ENCODE results near the gene ZEB2. TPM values are rescaled to one million over a fixed set of nuclear protein-coding genes. Genes with fewer than 3 reads are reported as not detected.

Gene ZEB2
- total RNA-seq, 2 experiments from 2014 or later = 9.0 to 10.5 TPM

DNA sequence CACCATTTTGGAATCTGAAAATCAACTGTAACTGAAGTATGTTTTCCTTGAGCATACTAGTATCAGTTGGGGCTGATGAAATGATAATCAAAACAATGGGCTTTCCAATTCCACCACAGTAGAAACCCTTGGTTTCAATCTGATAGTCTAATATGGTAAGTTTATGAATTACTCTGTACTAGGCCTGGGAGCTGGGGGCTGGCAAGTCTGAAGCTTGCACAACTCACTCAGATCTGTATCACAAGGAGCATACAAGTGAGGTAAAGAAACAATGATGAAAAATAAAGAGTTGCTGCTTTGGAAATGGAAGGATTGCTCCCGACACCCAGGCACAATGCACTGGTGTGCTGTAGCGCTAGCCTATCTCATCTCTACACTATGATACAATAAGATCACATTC lies 19.4 kb downstream of the ZEB2 start:
- peaks cover 8% of the 10 kb centered on the region for H3K27me3 Mint-ChIP-seq
- no peak overlapping the region for H3K27ac Mint-ChIP-seq
- peaks cover 12% of the 10 kb centered on the region for H3K4me1 Mint-ChIP-seq
- no peak overlapping the region for H3K4me3 Mint-ChIP-seq
- no peaks in the 10 kb centered on the region for H3K9me3 Mint-ChIP-seq
- peaks cover 2% of the 10 kb centered on the region for H3K36me3 Mint-ChIP-seq
- DNase-seq = no peak

DNA sequence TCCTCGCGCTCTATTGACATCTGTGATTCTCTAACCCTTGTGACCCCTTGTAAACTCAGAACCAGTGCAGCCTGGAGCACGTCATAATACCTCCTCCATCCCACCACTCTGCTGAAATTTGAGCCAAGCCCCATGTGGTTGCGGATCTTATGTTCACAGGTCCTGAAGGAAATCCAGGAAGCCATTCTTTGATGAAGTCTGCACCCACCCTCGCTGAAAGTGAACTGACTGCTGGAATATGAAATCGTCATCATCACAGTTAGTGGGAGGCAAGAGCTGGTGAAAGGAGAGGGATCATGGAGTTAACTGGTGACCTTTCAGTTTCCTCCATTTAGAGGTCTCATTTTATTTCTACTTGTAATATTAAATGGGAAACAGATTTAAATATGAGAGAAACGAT lies 21.6 kb downstream of the ZEB2 start:
- Mint-ChIP-seq H3K4me1 (peaks cover 4% of the 10 kb centered on the region), H3K36me3 (peaks cover 3% of the 10 kb centered on the region), H3K27ac (no peak overlapping the region), H3K4me3 (no peak overlapping the region), H3K27me3 (peaks cover 4% of the 10 kb centered on the region), H3K9me3 (no peaks in the 10 kb centered on the region)
- DNase-seq = no peak

DNA sequence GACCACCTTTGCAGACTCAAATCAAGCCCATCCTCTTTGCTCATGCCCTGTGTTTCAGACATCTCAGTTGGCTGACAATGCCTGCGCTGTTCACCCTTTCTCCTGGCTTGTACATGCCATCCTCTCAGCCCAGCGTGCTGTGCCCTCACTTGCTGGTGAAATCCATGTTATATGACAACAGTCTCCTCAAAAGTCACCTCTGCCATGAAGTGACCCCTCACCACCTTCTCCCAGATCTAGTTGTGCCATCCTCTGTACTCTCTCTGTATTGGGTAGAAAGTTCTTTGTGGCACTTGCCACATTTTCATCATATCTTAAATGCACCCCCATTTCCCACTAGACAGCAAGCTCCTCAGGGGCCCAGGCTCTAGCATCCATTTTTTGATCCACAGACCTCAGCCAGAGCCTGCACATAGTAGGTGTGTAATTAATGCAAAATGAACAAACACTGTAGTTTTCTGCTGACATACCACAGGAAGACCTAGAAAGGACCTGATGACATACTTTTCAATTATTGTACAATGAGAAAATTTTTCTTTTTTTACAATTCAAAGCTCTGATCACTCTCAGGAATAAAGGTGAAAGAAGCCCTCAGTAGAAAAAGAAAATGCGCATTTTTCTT lies 22.8 kb downstream of the ZEB2 start:
- DNase-seq = no peak
- no peak overlapping the region for H3K27ac Mint-ChIP-seq
- peaks cover 4% of the 10 kb centered on the region for H3K4me1 Mint-ChIP-seq
- no peaks in the 10 kb centered on the region for H3K27me3 Mint-ChIP-seq
- H3K36me3 Mint-ChIP-seq = peaks cover 3% of the 10 kb centered on the region
- no peak overlapping the region for H3K4me3 Mint-ChIP-seq
- H3K9me3 Mint-ChIP-seq = no peaks in the 10 kb centered on the region

DNA sequence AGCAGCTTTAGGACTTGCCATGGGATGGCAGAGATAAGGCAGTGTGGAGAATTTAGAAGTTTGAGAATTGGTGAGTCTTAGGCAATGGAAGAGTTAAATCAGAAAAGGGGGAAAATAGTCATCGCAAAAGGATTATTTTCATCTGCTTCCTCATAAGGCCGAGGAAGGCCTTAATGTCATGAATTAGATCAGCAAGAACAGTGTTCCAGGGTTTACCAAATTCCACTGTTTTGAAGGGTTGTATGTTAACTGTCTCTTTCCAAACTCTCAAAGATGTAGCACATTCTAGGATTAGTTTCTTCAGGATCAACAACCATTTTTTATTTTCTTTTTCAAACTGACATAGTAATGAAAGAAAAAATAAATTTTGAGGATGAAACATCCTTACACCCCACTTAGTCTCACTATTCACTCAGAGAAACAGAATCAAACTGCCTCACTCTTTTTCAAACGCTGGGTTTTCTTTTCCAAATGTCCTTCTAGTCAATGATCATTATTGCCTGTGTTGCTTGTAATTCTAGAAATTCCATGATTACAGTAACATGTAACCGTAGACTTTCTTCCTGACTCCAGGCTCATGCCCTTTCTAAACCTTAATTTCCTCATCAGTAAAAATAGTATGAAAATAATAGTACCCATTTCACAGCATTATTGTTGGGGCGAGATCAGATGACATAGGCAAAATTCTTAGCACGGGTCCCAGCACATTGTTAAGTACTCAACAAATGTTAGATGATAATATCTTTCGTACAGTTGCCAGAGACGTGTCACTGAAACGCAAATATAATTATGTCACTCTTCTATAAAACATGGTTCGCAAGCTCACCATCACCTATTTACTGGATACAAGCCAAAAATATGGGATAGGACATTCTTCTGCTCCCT lies 23.6 kb downstream of the ZEB2 start:
- peaks cover 4% of the 10 kb centered on the region for H3K4me1 Mint-ChIP-seq
- no peaks in the 10 kb centered on the region for H3K9me3 Mint-ChIP-seq
- no peak overlapping the region for H3K4me3 Mint-ChIP-seq
- H3K27me3 Mint-ChIP-seq = no peaks in the 10 kb centered on the region
- no peak overlapping the region for H3K27ac Mint-ChIP-seq
- peaks cover 3% of the 10 kb centered on the region for H3K36me3 Mint-ChIP-seq
- no peak for DNase-seq

DNA sequence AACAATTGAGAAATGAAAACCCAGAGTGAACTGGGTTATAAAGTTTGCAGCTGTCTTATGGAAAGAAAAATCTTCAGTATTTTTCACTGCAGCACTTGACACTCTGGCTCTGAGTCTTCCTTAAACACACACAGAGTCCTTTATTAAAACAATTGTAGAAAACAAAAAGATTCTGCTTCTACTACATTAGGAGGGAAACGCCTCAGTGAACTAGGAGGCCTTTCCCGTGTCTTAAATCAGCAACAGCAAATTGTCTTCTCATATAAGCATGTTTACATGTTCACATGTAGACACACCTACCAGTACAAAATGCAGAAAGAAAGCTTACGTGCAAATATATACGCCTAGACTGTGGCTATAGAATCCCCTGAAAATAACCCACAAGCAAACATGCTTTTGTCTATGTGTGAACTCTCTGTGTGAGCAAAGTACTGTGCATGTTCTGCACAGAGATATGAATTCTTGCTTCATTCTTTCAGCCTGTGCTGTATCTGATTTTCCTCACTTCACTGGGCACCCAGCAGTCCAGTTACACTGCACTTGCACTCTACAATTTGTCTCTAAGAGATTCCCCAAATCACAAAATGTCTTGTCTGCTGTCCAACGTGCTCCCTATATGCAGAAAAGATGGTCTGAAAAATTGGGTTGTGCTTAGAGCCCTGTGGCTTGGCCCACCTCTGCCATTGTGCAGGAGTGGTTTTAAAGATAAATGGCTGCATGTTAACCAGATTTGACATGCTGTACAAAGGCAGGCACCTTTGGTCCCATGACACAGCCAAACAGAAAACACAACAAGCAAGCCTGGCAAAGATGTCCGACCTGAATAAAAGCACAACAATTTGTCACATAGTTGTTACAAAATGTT lies 24.5 kb downstream of the ZEB2 start:
- DNase-seq = no peak
- Mint-ChIP-seq H3K27me3 (no peaks in the 10 kb centered on the region), H3K4me1 (no peaks in the 10 kb centered on the region), H3K9me3 (no peaks in the 10 kb centered on the region), H3K27ac (no peak overlapping the region), H3K36me3 (peaks cover 1% of the 10 kb centered on the region), H3K4me3 (no peak overlapping the region)

DNA sequence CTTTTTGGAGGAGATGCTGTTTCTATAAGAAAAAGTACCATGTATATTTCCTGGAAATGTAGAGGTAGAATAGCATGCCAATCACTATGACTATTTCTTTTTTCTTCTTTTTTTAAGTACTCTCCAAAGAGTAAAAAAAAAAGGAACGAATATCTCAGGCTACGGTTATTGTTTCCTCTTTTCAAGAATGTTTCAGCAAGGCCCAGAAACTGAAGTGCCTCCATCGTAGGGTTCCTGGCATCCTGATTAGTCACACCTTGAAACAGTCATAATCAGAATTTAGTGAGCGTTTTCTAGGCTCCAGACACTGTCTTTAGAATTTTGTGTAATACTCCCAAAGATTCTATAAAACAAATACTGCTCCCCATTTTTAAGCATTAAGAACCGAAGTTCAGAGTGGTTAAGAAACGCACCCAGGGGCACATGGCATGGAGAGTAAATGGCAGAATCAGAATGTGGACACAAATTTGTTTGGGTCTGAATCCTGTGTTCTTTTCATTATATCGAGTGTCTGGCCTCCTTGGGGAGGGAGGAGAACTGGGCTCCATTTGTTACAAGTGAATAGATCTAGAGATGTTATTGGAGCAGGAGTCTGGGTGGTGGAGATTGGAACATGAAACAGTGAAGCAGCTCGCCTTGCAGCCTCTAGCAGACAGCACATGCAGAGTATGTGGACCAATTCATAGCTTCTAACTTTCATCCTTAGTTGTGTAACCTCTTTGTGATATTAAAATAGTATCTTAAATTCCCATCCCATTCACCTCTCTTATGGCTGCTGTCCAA lies 26.7 kb downstream of the ZEB2 start:
- H3K4me1 Mint-ChIP-seq = peaks cover 6% of the 10 kb centered on the region
- H3K27me3 Mint-ChIP-seq = no peaks in the 10 kb centered on the region
- H3K9me3 Mint-ChIP-seq = no peaks in the 10 kb centered on the region
- peaks cover 1% of the 10 kb centered on the region for H3K36me3 Mint-ChIP-seq
- no peak overlapping the region for H3K27ac Mint-ChIP-seq
- no peak for DNase-seq
- H3K4me3 Mint-ChIP-seq = no peak overlapping the region

DNA sequence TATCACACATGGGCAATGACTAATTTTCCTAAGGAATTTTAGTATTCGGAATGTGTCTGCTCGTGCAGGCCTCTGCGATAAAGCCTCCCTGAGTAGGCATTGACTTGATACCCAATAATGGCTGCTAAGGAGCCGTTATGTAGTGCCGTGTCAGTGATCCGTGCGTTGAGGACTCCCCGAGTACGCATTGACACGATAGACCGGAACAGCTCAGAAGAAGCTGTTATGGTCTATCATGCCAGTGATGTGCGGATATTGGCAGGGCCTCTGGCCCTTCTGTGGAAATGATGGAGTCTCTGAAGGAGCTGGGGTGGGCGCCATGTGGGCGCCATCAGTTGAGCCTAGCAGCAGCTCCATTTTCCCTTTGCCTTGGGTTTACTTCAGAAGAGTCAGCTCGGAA lies 29.1 kb downstream of the ZEB2 start:
- H3K36me3 Mint-ChIP-seq = peaks cover 1% of the 10 kb centered on the region
- DNase-seq = no peak
- no peak overlapping the region for H3K27ac Mint-ChIP-seq
- peaks cover 6% of the 10 kb centered on the region for H3K4me1 Mint-ChIP-seq
- H3K4me3 Mint-ChIP-seq = no peak overlapping the region
- no peaks in the 10 kb centered on the region for H3K27me3 Mint-ChIP-seq
- H3K9me3 Mint-ChIP-seq = no peaks in the 10 kb centered on the region

DNA sequence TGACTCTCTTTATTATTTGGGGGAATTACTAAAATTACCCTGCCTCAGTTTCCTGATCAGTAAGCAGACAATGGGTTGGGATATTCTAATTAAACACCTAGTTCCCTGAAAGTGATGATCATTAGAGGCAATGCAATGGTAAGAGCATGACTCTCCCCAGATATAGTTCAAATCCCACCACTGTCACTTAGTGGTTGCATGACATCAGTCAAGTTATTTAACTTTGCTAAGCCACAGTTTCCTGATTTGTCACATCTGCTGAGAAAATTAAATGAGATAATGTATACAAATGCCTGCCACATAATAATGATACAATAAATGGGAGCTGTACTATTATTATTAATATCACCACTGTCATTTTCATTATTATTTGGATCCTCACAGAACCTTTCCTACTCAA lies 29.9 kb downstream of the ZEB2 start:
- Mint-ChIP-seq H3K4me3 (no peak overlapping the region), H3K27ac (no peak overlapping the region), H3K4me1 (peaks cover 6% of the 10 kb centered on the region), H3K9me3 (no peaks in the 10 kb centered on the region), H3K36me3 (peaks cover 3% of the 10 kb centered on the region), H3K27me3 (no peaks in the 10 kb centered on the region)
- no peak for DNase-seq

DNA sequence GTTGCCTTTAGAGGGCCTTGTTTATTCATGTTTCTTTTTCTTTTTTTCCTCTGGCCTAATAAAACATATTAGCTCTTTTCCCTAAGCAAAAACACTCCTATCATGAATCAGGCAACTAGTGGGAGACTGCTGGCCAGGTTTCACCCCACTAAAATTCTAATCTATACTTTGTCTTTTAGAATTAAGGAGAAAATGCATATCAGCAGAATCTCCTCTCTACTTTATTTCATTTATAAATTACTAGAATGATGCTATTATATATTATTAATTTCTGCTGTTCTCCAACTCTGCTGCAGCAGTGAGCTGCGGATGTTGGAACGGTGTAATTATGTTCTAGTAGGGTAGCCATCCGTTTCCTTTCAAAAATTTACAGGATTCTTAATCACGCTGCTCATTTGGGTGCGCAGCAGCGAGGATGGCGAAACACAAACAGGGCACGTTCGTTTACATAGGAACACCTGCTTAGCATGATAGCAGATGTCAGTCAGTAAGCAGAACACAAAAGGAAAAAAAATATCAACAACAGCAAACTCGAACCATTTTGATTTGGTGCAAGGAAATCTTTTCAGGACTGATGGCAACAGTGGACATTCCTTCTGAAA lies 30.5 kb downstream of the ZEB2 start:
- Mint-ChIP-seq H3K27ac (no peak overlapping the region), H3K36me3 (peaks cover 1% of the 10 kb centered on the region), H3K4me1 (peaks cover 6% of the 10 kb centered on the region), H3K27me3 (no peaks in the 10 kb centered on the region), H3K9me3 (no peaks in the 10 kb centered on the region), H3K4me3 (no peak overlapping the region)
- no peak for DNase-seq

DNA sequence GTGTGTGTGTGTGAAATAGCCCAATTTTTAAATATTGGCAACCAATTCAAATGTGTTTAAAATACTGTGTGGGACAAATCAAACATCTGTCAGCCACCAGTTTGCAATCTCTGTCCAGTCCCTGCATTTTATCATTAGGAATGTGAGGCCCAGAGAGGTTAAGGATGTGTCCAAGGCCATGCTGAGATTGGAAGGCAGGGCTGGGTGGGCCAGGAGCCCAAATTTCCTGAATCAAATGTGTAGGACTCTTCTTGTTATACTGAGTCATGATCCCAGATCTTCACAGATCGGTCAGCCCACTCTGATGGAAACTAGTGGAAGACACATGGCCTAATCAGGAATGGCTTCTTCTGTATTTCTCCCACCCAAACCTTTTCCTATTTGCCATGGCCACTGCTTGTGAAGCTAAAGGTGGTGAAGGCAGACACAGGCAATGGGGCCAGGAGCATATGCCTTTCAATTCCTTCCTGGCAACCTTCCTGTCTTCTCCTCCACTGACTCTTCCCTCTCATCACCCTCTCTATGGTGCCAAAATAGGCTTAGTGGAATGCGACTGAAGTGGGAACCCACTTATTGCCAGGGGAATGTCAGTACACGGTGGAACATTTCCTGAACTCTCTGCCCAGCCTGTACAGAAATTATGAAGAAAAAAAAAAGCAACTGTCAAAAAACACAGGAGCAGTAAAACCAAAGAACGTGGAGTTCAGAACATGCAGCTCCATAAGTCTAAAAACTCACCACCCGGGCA lies 35.5 kb downstream of the ZEB2 start:
- DNase-seq = no peak
- Mint-ChIP-seq H3K4me3 (no peak overlapping the region), H3K9me3 (no peaks in the 10 kb centered on the region), H3K4me1 (no peaks in the 10 kb centered on the region), H3K27me3 (no peaks in the 10 kb centered on the region), H3K36me3 (peaks cover 1% of the 10 kb centered on the region), H3K27ac (no peak overlapping the region)

DNA sequence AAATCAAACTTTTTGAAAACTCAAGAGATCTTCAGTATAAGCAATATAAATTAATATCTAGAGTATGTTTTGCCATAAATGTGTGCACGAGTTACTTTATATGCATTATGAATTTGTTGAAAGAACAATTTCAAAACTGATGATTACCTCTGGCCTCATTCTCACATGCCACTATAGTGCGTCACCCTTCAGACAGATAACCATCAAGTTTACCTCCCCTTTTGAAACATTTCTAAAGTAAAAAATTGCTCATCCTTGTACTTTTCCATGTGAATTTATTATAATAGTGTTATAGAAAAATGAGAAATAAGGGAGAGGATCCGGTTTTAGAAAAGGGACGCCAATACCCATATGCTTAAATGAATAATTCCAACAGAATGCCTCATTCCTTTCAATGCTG lies 38.3 kb downstream of the ZEB2 start:
- no peak for DNase-seq
- H3K4me3 Mint-ChIP-seq = no peak overlapping the region
- H3K27ac Mint-ChIP-seq = no peak overlapping the region
- H3K4me1 Mint-ChIP-seq = no peaks in the 10 kb centered on the region
- no peaks in the 10 kb centered on the region for H3K9me3 Mint-ChIP-seq
- no peaks in the 10 kb centered on the region for H3K27me3 Mint-ChIP-seq
- peaks cover 1% of the 10 kb centered on the region for H3K36me3 Mint-ChIP-seq

DNA sequence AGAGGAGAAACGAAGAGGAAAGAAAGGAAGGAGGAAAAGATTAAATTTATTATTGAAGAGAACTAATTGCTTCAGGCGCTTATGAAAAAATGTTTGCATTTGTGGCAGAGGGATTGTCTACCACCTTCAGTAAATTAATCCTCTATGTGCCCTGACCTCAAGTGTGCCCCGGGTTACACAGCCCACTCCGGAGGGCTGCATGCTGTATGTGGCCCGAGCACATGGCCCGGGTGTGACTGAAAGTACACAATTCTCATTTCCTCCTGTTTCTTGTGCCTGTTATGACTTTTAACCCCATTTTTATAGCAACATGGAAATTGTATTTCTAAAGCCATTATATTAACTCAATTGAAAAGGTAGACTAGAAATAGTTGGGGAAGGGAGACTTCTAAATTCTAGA lies 38.8 kb downstream of the ZEB2 start:
- no peak overlapping the region for H3K27ac Mint-ChIP-seq
- H3K4me1 Mint-ChIP-seq = peaks cover 1% of the 10 kb centered on the region
- H3K27me3 Mint-ChIP-seq = no peaks in the 10 kb centered on the region
- DNase-seq = no peak
- H3K36me3 Mint-ChIP-seq = peaks cover 1% of the 10 kb centered on the region
- no peak overlapping the region for H3K4me3 Mint-ChIP-seq
- H3K9me3 Mint-ChIP-seq = no peaks in the 10 kb centered on the region

DNA sequence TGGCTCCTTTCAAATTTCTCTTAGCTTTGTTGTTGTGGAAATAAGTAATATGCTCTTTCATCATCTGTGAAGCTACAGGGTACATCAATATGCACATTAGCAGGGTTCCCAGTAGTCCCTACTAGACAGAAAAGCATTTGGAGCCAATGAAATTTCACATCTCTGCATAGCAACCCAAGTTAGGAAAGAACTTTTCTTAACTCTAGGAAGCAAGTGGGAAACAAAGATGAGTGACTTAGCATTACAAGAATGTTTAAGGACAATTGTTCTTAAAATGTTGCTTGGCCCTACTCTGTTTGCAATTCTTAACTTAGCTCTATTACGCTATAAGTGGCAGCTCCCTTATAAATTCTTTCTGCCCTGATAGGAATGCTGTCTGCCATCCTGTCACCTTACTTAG lies 39.6 kb downstream of the ZEB2 start:
- H3K9me3 Mint-ChIP-seq = no peaks in the 10 kb centered on the region
- no peaks in the 10 kb centered on the region for H3K36me3 Mint-ChIP-seq
- DNase-seq = no peak
- no peaks in the 10 kb centered on the region for H3K27me3 Mint-ChIP-seq
- H3K4me3 Mint-ChIP-seq = no peak overlapping the region
- no peak overlapping the region for H3K27ac Mint-ChIP-seq
- peaks cover 1% of the 10 kb centered on the region for H3K4me1 Mint-ChIP-seq

DNA sequence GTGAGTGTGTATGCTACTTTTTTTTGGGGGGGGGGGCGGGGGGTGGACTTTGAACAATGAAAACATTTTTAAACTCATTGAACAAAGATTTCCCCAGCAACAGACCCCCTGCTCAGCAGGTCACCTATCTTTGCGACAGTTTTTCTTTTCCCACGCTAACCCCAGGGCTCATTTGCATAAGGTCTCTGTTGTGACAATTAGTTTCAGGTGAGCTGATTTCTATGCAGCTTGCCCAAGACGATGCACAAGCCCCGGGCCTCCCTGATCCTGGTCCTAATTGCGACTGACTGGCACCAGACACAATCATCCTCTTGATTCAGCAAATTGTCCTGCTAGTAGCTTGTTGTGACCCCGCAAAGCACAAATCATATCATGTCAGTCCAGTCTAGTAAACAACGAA lies 40.3 kb downstream of the ZEB2 start:
- H3K4me3 Mint-ChIP-seq = no peak overlapping the region
- H3K27ac Mint-ChIP-seq = no peak overlapping the region
- H3K9me3 Mint-ChIP-seq = no peaks in the 10 kb centered on the region
- peaks cover 6% of the 10 kb centered on the region for H3K4me1 Mint-ChIP-seq
- H3K36me3 Mint-ChIP-seq = no peaks in the 10 kb centered on the region
- no peak for DNase-seq
- no peaks in the 10 kb centered on the region for H3K27me3 Mint-ChIP-seq

Measured in activated naive CD8-positive, alpha-beta T cell treated with anti-CD3 and anti-CD28 coated beads for 36 hours (primary cell).